Activated CD4-positive, alpha-beta T cell treated with anti-CD3 and anti-CD28 coated beads, Interleukin-2, amount 10 ng/mL, durations not matched to agents 24 days and 14 days (primary cell): ENCODE results near the gene ARMS2. TPM values are rescaled to one million over a fixed set of nuclear protein-coding genes. Genes with fewer than 3 reads are reported as not detected.

Source experiments
- DNase-seq: peaks from one replicate; pipeline ENCODE4 v3.0.0; 2022
- H3K27ac Mint-ChIP-seq: one replicate; pipeline ENCODE4 v1.8.0; 2022; ENCODE audit warnings: mild to moderate bottlenecking, mixed read lengths
- H3K27me3 Mint-ChIP-seq: one replicate; pipeline ENCODE4 v1.8.0; 2022; ENCODE audit warnings: mixed read lengths
- H3K36me3 Mint-ChIP-seq: one replicate; pipeline ENCODE4 v1.8.0; 2022; ENCODE audit warnings: low read depth, mild to moderate bottlenecking, mixed read lengths
- H3K4me1 Mint-ChIP-seq: one replicate; pipeline ENCODE4 v1.8.0; 2021; ENCODE audit warnings: mixed read lengths
- H3K4me3 Mint-ChIP-seq: one replicate; pipeline ENCODE4 v1.8.0; 2022; ENCODE audit warnings: mild to moderate bottlenecking, moderate library complexity, mixed read lengths
- H3K9me3 Mint-ChIP-seq: one replicate; pipeline ENCODE4 v1.8.0; 2021; ENCODE audit warnings: mixed read lengths
- intact Hi-C: fragments of 100-400 bp; cut with micrococcal nuclease; formaldehyde crosslinking; loops from one replicate; pipeline ENCODE4 v1.15.1; 2023
- total RNA-seq: library from RNA; stranded (reverse); gene quantifications from 2 replicates; pipeline ENCODE4 v1.2.3, GENCODE V29; 2022

Gene ARMS2
- total RNA-seq, 1 donor from 2014 or later = not detected

DNA sequence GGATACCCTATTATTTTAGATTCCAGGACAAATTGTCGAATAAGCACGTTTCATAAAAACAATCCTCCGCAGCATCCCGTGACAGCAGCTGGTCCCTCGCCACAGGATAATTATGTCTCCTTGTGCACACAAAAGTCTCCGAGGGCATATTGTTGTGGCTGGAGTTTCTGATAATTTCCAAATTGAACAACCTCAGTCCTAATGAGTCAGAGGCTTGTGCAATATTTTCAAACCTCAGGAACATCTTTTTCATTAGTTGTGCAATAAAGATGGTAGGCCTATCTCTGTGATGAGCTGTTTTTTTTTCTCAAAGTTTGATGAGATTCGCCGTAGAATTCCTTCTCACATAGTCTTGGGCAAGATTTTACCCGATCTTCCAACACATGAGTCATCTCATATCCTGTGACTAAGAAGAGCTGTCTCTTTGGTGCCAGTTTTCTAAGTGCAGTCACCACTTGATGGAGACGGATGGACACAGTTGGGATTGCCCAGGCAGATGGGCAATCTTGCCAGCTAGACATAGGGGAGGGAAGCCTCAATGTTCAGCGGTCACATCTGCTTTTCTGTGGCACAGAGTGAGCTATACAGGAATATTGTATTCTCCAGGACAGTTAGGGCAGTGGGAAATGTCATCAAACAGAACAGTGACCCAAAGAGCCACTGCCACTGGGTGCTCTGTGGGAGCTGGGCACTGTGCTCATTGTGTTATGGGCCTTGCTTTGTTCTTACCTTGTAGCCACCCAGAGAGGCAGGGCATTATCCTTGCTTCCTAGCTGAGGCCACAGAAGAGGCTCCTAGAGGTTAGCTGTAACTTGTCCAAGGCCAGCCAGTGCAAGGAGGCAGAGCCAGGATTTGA lies 14.7 kb downstream of the ARMS2 start:
- Mint-ChIP-seq H3K27me3 (peaks cover 29% of the 10 kb centered on the region), H3K4me3 (no peak overlapping the region), H3K36me3 (no peaks in the 10 kb centered on the region), H3K9me3 (no peaks in the 10 kb centered on the region), H3K4me1 (no peaks in the 10 kb centered on the region), H3K27ac (no peak overlapping the region)
- no peak for DNase-seq
- intact Hi-C loops = loop anchor here (10.0 kb wide), 1 partner anchor 96 kb away; the partner anchor contains the start of gene DMBT1

DNA sequence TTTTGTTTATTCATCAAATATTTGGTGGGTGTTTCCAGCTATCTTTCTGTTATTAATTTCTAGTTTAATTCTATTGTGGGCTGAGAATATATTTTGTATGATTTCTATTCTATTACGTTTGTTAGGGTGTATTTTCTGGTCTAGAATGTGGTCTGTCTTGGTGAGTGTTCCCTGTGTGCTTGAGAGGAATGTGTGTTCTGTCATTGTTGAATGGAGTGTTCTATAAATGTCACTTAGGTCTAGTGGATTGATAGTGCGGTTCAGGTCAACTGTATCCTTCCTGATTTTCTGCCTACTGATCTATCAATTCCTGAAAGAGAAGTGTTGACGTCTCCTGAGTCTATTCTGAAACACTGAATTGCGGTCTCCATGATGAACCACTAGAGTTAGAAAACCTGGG lies 15.4 kb downstream of the ARMS2 start:
- H3K36me3 Mint-ChIP-seq = no peaks in the 10 kb centered on the region
- intact Hi-C loops = loop anchor here (10.0 kb wide), 1 partner anchor 95 kb away; the partner anchor contains the start of gene DMBT1
- no peaks in the 10 kb centered on the region for H3K9me3 Mint-ChIP-seq
- no peak overlapping the region for H3K27ac Mint-ChIP-seq
- no peaks in the 10 kb centered on the region for H3K4me1 Mint-ChIP-seq
- DNase-seq = no peak
- H3K4me3 Mint-ChIP-seq = no peak overlapping the region
- peaks cover 29% of the 10 kb centered on the region for H3K27me3 Mint-ChIP-seq

DNA sequence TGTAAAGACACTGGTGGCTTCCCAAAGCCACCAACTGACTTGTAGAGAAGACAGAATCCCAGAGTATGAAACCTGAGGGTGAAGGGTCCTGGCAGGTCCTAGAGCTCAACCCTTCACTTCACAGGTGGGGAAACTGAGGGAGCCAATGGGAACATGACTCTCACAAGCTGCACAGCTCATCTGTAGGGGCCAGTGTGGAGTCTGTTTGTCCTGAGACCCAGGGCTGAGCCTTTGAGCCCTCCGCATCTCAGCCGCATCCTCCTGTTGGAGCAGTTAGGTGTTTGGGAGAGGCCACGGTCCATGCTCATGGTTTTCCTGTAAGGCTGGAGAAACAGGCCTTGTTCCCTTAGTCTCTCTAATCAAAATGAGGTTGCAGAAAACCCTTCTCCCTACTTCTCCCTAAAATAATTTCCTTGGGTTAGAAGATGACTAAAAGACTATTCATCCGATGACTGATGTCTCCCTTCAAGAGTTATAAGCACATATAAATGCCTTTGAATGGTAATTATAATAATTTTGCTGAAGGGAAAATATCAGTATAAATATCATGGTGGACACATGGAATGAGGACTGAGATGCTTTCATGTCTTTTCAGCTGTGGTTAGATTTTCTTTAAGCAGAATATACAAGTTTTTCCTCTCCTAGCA lies 17.2 kb downstream of the ARMS2 start:
- DNase-seq = no peak
- Mint-ChIP-seq H3K27me3 (peaks cover 22% of the 10 kb centered on the region), H3K27ac (no peak overlapping the region), H3K4me1 (no peaks in the 10 kb centered on the region), H3K36me3 (no peaks in the 10 kb centered on the region), H3K9me3 (no peaks in the 10 kb centered on the region), H3K4me3 (no peak overlapping the region)
- intact Hi-C loops = no loop called here

DNA sequence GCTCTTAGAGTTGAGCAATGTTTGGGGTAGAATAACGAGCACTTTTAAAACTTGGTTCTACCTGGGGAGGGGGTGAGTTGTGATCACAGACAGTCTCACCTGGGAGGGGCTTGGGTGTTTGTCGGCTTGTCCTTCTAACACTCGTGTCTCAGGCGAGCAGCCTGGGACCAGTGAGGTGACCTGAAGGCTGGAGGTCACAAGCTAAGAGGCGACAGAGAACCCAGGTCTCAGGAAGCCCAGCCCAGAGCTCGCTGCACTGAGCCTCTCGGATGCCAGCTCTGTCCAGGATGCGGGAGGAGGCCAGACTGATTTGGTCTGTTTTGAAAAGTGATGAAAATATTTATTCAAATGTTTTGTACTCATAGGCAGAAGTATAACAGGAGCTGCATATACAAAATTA lies 18.7 kb downstream of the ARMS2 start:
- H3K27me3 Mint-ChIP-seq = peaks cover 20% of the 10 kb centered on the region
- intact Hi-C loops = no loop called here
- H3K4me3 Mint-ChIP-seq = no peak overlapping the region
- H3K9me3 Mint-ChIP-seq = no peaks in the 10 kb centered on the region
- H3K36me3 Mint-ChIP-seq = no peaks in the 10 kb centered on the region
- H3K4me1 Mint-ChIP-seq = no peaks in the 10 kb centered on the region
- H3K27ac Mint-ChIP-seq = no peak overlapping the region
- DNase-seq = no peak

DNA sequence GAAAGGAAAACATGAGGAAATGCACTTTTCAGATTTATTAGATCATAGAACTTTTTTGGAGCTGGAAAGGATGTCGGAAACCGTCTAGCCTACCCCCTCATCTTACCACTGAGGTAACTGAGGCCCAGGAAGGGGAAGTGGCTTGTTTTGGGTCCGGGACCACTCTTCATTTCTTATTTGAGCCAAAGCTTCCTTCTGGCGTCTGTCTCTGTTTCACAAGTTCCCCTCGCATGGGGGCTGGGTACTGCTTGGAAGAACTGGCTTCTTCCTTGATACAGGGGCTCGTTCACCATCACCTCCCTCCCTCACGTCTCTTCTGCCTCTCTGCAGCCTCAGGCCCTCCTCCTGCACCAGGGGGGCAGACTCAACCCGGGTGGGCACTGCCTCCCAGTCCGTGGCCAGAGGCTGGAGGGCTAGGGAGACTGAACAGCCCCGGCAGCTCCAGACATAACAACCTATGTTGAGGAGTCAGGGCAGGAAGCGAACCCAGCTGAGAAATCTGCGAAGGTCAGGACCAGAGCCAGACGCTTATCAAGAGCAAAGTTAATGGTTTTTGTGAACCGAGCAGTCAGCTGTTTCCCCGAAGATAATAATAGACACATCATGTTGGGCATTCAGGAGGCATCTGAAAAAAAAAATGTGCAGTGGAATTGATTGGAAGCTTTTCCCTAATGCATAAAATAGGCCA lies 19.8 kb downstream of the ARMS2 start:
- H3K27ac Mint-ChIP-seq = no peak overlapping the region
- peaks cover 20% of the 10 kb centered on the region for H3K27me3 Mint-ChIP-seq

DNA sequence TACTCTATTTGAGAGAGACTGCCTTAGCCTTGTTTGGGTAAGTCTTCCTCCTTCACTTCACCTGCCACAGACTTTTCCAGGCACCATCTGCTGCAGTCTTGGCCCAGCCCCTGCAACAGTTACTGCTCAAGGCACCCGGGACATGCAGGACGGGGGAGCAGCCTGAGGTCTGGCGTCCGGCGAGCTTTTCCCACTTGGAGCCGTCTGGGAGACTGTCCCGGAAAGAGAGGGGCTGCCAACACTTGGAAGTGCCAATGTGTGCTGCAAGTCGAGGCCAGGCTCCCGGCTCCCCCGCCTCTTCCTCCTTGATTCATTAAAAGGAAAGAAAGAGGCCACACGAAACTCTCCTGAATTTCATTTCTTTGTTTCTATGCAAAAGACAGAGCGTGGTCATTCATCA lies 20.6 kb downstream of the ARMS2 start:
- Mint-ChIP-seq H3K4me3 (no peak overlapping the region), H3K36me3 (no peaks in the 10 kb centered on the region), H3K9me3 (no peaks in the 10 kb centered on the region), H3K27ac (no peak overlapping the region), H3K27me3 (peaks cover 18% of the 10 kb centered on the region), H3K4me1 (no peaks in the 10 kb centered on the region)
- intact Hi-C loops = no loop called here
- DNase-seq = no peak

More for the DNA sequence above, 19.8 kb downstream of the ARMS2 start:
- no peak for DNase-seq
- intact Hi-C loops = no loop called here
- no peaks in the 10 kb centered on the region for H3K36me3 Mint-ChIP-seq
- H3K9me3 Mint-ChIP-seq = no peaks in the 10 kb centered on the region
- H3K4me1 Mint-ChIP-seq = no peaks in the 10 kb centered on the region
- no peak overlapping the region for H3K4me3 Mint-ChIP-seq

DNA sequence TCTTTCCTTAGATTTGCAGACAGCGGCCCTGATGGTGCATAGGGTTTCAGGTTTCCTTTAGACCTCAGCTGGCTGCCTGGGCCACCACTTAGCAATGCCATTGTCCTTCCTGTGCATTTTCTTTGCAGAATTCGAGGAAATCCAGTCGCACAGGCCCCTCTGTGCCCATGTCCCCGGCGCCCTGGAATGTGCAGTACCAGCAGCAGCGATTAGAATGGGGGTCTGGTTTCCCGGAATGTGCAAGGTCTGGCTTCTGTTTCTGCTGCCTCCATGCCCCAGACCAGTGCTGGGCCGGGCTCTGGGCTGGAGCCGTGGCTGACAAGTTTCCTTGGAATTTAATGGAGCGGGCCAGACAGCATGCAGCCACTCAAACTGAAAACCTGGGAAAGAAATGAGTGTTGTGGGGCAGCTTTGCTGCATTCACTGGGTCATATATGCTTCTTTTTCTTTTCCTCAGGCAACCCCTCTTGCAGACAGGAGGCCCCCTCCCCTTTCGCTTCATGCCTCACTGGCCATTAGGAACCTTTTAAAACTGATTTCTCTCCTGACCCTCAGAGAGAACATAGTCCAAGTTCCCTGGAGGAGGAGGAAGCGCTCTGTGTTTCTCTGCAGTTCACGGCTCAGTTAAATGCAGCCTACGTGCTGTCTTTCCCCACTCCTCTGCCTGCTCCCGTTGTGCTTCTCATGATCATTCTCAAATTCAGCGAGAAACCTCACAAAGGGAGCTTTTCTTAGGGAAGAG lies 21.3 kb downstream of the ARMS2 start:
- Mint-ChIP-seq H3K4me1 (no peaks in the 10 kb centered on the region), H3K27me3 (peaks cover 18% of the 10 kb centered on the region), H3K36me3 (no peaks in the 10 kb centered on the region), H3K9me3 (no peaks in the 10 kb centered on the region), H3K27ac (no peak overlapping the region), H3K4me3 (no peak overlapping the region)
- no peak for DNase-seq
- intact Hi-C loops = no loop called here

DNA sequence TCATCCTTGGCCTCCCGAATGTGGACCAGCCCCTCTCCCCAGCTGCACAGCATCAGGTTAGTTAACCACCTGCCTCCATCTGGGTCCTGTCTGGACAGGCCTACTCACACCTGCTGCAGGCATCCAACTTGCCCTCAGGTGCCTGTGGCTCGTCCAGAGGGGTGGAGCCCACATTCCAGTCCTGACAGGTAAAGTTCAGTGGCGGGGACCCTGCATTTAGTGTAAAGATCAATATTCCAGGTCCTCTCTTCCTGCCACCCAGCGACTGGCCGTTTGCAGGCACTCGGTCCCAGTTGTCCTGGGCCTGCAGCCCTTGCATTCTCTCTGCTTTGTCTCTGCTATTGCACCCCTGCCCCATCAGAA lies 21.9 kb downstream of the ARMS2 start:
- no peak overlapping the region for H3K4me3 Mint-ChIP-seq
- no peak for DNase-seq
- H3K4me1 Mint-ChIP-seq = no peaks in the 10 kb centered on the region
- no peak overlapping the region for H3K27ac Mint-ChIP-seq
- peaks cover 16% of the 10 kb centered on the region for H3K27me3 Mint-ChIP-seq
- intact Hi-C loops = no loop called here
- no peaks in the 10 kb centered on the region for H3K9me3 Mint-ChIP-seq
- H3K36me3 Mint-ChIP-seq = no peaks in the 10 kb centered on the region

DNA sequence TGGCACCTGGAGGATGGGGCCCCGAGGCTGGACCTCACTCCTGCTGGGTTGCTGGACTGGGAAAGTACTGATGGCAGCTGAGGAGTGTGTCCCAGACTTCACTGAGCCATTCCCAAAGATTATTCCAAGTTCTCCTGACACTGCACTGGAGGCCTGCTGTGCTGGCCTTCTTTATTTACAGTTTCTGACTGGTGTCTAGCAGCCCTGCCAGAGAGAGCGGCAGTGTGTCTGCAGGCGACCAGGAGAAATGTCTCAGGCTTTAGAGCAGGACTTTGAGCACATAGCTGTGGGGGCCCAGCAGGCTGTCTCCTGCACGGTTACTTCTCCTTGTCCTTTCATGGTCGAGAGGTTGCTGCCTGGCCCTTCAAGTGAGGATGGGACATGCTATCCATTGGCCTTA lies 23.0 kb downstream of the ARMS2 start:
- H3K9me3 Mint-ChIP-seq = no peaks in the 10 kb centered on the region

DNA sequence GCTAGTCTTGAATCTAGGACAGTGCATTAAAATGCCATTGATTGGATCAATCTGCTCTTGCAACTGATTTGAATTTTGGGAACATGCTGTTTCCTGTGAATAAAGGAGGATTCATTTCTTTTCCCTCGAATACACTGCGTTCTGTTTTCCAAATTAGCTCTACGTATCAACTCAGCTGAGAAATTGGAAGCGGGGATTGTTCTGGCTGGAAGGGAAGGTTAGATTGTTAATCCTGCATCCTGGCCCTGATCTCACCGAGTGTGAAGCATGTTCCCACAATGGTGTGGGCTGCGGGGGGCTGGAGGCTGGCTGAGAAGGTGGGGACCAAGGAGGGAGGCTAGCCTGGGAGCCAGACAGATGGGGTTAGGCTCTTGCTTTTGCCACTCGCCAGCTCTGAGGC lies 24.5 kb downstream of the ARMS2 start:
- peaks cover 13% of the 10 kb centered on the region for H3K27me3 Mint-ChIP-seq
- intact Hi-C loops = no loop called here
- H3K4me3 Mint-ChIP-seq = no peak overlapping the region
- no peak overlapping the region for H3K27ac Mint-ChIP-seq
- no peaks in the 10 kb centered on the region for H3K4me1 Mint-ChIP-seq
- H3K36me3 Mint-ChIP-seq = no peaks in the 10 kb centered on the region
- DNase-seq = no peak
- H3K9me3 Mint-ChIP-seq = no peaks in the 10 kb centered on the region

More for the DNA sequence above, 23.0 kb downstream of the ARMS2 start:
- DNase-seq = no peak
- intact Hi-C loops = no loop called here
- Mint-ChIP-seq H3K36me3 (no peaks in the 10 kb centered on the region), H3K27me3 (peaks cover 16% of the 10 kb centered on the region), H3K27ac (no peak overlapping the region), H3K4me1 (no peaks in the 10 kb centered on the region), H3K4me3 (no peak overlapping the region)

DNA sequence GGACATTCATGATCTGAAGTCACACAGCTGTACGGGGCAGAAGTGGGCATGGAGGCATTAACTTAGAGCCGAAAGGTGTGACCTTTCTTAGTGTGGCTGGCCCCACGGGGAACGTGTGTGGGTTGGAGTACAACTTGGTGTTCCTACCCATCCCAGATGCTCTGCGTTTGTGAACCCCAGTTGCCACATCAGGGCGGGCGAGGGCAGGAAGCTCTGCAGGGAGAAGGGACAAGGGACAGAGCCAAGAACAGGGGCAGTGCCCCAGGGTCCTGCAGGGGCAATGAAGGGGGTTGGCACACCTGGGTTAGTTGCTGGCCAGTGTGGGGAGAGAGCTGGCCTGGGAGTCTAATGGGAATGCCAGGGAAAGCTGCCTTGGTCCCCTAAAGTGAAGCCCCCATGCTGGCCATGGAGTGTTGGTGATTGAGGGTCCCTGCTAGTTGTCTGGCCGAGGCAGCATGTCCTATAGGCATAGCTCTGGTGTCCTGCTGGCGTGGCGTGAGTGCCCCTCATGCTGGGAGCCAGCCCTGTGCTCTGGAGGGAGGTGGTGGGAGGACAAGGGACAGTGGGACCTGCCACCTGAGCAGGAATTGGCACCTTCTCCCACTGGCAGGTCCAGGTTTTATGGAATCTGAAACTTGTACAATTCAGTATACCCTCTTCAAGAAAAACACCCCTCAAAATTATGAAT lies 25.8 kb downstream of the ARMS2 start:
- DNase-seq = no peak
- Mint-ChIP-seq H3K27me3 (peaks cover 4% of the 10 kb centered on the region), H3K36me3 (no peaks in the 10 kb centered on the region), H3K4me3 (no peak overlapping the region), H3K27ac (no peak overlapping the region), H3K9me3 (no peaks in the 10 kb centered on the region), H3K4me1 (no peaks in the 10 kb centered on the region)
- intact Hi-C loops = no loop called here

DNA sequence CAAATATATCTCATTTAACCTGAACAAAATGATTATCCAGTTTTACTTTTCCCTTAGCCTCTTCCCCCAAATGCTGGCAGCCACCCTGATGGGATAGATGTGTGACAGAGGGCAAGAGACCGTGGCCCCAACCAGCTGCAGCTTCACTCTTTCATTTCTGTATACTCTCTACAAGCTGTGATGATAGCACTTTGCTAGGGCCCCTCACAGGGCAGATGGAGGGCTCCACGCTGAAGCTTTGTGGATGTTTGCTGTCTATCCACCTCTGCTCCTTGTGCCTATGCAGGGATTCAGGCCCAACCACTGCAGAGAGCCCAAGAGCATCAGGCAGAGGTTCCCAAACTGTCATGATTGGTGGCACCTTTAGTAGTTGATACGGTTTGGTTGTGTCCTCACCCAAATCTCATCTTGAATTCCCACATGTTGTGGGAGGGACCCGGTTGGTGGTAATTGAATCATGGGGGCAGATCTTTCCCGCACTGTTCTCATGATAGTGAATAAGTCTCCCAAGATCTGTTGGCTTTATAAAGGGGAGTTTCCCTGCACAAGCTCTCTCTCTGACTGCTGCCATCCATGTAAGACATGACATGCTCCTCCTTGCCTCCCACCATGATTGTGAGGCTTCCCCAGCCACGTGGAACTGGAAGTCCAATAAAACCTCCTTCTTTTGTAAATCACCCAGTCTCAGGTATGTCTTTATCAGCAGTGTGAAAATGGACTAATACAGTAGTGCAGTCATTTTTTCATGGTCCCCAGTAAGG lies 27.0 kb downstream of the ARMS2 start:
- Mint-ChIP-seq H3K27me3 (peaks cover 8% of the 10 kb centered on the region), H3K4me1 (no peaks in the 10 kb centered on the region), H3K9me3 (no peaks in the 10 kb centered on the region), H3K27ac (no peak overlapping the region), H3K4me3 (no peak overlapping the region), H3K36me3 (no peaks in the 10 kb centered on the region)
- no peak for DNase-seq
- intact Hi-C loops = no loop called here
